Measurements from ENCODE around the gene HRH2. TPM values are rescaled to one million over a fixed set of nuclear protein-coding genes. Genes with fewer than 3 reads are reported as not detected.

Gene HRH2
- total and polyA plus RNA-seq, 9 of the 15 experiments (the other 6 are each of a cell fraction or from before 2014, with no cell fraction given), result 0.04 TPM; not detected in 8

DNA sequence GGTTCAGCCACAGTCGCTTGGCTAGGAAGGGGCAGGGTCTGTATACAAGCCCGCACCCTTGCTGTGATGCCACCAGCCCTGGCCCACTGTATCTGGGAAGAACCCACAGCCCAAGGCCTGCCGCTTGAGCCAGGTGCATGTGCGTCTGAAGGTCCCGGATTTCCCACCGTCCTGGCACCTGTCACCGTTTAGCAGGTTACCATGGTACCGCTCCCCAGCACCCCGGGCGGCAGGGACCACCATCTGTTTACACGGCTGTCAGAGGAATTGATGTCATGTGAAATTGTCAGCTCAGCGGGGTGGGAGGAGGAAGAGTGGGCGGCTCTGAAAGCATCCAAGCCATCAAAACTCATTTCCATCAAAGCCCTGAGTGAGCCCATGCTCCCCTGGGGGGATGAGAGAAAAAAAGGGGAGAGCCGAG is 92.7 kb downstream of the HRH2 start:
- ATAC-seq (no peak), FAIRE-seq (no peak), DNase-seq (ENCODE audit: extremely low read depth in 1 of 4, low spot score in 3 of 4) (no peak)
- no peak overlapping the region for H3K4me3 ChIP-seq
- H3K4me2 ChIP-seq (ENCODE audit: insufficient read depth, low read length), result no peak overlapping the region
- no peaks in the 10 kb centered on the region; the same call in 1 of the 2 replicates for H4K20me1 ChIP-seq (replicated peaks; ENCODE audit: control insufficient read depth, insufficient read depth, low read length)
- no peak overlapping the region for H3K27ac ChIP-seq (ENCODE audit: extremely low read depth, low read depth, low read length)
- no peak overlapping the region for H2AFZ ChIP-seq (ENCODE audit: low read depth, low read length)
- ChIA-PET POLR2A (interaction anchor here (0.7 kb wide), 1 partner anchor 553 kb away, joined by 3 read pairs; no protein-coding TSS in a partner anchor), CTCF (ENCODE audit: low intra/inter-chr PET ratio) (no interaction called here)
- intact Hi-C loops (cut with micrococcal nuclease), result no loop called here
- H3K9ac ChIP-seq (ENCODE audit: insufficient read depth in 1 of 2, low read depth in 2 of 2, low read length in 2 of 2), result no peak overlapping the region
- no peaks in the 10 kb centered on the region for H3K9me1 ChIP-seq (ENCODE audit: control insufficient read depth, insufficient read depth, low read length)
- 2% methylated on average over 11 of the region's 14 CpGs for WGBS (ENCODE audit: insufficient coverage, low coverage, missing lambda C conversion rate)
- no peaks in the 10 kb centered on the region for H3K79me2 ChIP-seq (ENCODE audit: control insufficient read depth, insufficient read depth, low read length)
- peaks cover 5 to 26% of the 10 kb centered on the region in 2 experiments for H3K27me3 ChIP-seq (ENCODE audit: control insufficient read depth in 2 of 2, insufficient read depth in 2 of 2, low read length in 2 of 2)
- no TSS peak for BruUV-seq (replicated peaks)
- in situ Hi-C loops (cut with MboI), result no loop called here
- H3K4me1 ChIP-seq (replicated peaks in 1 of 2; ENCODE audit: control insufficient read depth in 2 of 2, insufficient read depth in 2 of 2, low read length in 2 of 2), result no peaks in the 10 kb centered on the region
- H3K9me3 ChIP-seq (replicated peaks; ENCODE audit: control insufficient read depth, insufficient read depth, low read depth, low read length), result no peaks in the 10 kb centered on the region
- H3K36me3 ChIP-seq (ENCODE audit: control insufficient read depth, insufficient read depth, low read length), result no peaks in the 10 kb centered on the region
- TF ChIP-seq KLF1 (tag; IDR thresholded peaks at IDR 0.05), result no peak
- TF ChIP-seq ZBTB17 (CRISPR knock-in tag; IDR thresholded peaks at IDR 0.05), result no peak
- TF ChIP-seq, protein P1, sequence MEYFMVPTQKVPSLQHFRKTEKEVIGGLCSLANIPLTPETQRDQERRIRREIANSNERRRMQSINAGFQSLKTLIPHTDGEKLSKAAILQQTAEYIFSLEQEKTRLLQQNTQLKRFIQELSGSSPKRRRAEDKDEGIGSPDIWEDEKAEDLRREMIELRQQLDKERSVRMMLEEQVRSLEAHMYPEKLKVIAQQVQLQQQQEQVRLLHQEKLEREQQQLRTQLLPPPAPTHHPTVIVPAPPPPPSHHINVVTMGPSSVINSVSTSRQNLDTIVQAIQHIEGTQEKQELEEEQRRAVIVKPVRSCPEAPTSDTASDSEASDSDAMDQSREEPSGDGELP (CRISPR knock-in tag; IDR thresholded peaks at IDR 0.05; ENCODE audit: borderline replicate concordance), result no peak
- TF ChIP-seq MEF2A (IDR thresholded peaks at IDR 0.05; ENCODE audit: control insufficient read depth, low read depth, low read length), result no peak
- TF ChIP-seq FOXA3 (CRISPR knock-in tag; conservative IDR thresholded peaks at IDR 0.05 in 1 of 2, IDR thresholded peaks at IDR 0.05 in 1 of 2), result no peak
- no peak for TF ChIP-seq ILF3 (IDR thresholded peaks at IDR 0.05; ENCODE audit: borderline replicate concordance)
- TF ChIP-seq, protein P2, sequence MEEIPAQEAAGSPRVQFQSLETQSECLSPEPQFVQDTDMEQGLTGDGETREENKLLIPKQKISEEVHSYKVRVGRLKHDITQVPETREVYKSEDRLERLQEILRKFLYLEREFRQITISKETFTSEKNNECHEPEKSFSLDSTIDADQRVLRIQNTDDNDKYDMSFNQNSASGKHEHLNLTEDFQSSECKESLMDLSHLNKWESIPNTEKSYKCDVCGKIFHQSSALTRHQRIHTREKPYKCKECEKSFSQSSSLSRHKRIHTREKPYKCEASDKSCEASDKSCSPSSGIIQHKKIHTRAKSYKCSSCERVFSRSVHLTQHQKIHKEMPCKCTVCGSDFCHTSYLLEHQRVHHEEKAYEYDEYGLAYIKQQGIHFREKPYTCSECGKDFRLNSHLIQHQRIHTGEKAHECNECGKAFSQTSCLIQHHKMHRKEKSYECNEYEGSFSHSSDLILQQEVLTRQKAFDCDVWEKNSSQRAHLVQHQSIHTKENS (CRISPR knock-in tag; IDR thresholded peaks at IDR 0.05), result no peak
- TF ChIP-seq ZNF696 (CRISPR knock-in tag; conservative IDR thresholded peaks at IDR 0.05), result no peak
- TF ChIP-seq MYNN (IDR thresholded peaks at IDR 0.05), result no peak
- TF ChIP-seq MYNN (CRISPR knock-in tag; IDR thresholded peaks at IDR 0.05), result no peak
- TF ChIP-seq IFI16 (CRISPR knock-in tag; IDR thresholded peaks at IDR 0.05), result no peak
- TF ChIP-seq, protein P3, sequence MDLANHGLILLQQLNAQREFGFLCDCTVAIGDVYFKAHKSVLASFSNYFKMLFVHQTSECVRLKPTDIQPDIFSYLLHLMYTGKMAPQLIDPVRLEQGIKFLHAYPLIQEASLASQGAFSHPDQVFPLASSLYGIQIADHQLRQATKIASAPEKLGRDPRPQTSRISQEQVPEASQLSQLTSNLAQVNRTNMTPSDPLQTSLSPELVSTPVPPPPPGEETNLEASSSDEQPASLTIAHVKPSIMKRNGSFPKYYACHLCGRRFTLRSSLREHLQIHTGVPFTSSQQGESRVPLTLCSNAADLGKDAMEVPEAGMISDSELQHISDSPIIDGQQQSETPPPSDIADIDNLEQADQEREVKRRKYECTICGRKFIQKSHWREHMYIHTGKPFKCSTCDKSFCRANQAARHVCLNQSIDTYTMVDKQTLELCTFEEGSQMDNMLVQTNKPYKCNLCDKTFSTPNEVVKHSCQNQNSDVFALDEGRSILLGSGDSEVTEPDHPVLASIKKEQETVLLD (IDR thresholded peaks at IDR 0.05), result no peak
- TF ChIP-seq HOXB6 (CRISPR knock-in tag; IDR thresholded peaks at IDR 0.05; ENCODE audit: borderline replicate concordance), result no peak
- TF ChIP-seq, protein P4, sequence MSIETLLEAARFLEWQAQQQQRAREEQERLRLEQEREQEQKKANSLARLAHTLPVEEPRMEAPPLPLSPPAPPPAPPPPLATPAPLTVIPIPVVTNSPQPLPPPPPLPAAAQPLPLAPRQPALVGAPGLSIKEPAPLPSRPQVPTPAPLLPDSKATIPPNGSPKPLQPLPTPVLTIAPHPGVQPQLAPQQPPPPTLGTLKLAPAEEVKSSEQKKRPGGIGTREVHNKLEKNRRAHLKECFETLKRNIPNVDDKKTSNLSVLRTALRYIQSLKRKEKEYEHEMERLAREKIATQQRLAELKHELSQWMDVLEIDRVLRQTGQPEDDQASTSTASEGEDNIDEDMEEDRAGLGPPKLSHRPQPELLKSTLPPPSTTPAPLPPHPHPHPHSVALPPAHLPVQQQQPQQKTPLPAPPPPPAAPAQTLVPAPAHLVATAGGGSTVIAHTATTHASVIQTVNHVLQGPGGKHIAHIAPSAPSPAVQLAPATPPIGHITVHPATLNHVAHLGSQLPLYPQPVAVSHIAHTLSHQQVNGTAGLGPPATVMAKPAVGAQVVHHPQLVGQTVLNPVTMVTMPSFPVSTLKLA (conservative IDR thresholded peaks at IDR 0.05), result no peak
- TF ChIP-seq ZNF75A (CRISPR knock-in tag; IDR thresholded peaks at IDR 0.05), result no peak
- TF ChIP-seq, protein P5, sequence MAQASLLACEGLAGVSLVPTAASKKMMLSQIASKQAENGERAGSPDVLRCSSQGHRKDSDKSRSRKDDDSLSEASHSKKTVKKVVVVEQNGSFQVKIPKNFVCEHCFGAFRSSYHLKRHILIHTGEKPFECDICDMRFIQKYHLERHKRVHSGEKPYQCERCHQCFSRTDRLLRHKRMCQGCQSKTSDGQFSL (CRISPR knock-in tag; IDR thresholded peaks at IDR 0.05), result no peak
- TF ChIP-seq, protein P5 (tag; IDR thresholded peaks at IDR 0.05), result no peak
